HEK293 (cell line): ENCODE data around the gene THSD4.

Source experiments
- CTCF ChIA-PET: fragments of 350-600 bp; formaldehyde crosslinking; extraction: SDS; loops from one replicate; lab custom pipeline; 2021; ENCODE audit warnings: antibody characterized with exemption; lab: Yijun Ruan, JAX
- POLR2A ChIA-PET: fragments of 300-600 bp; formaldehyde crosslinking; extraction: SDS; loops from one replicate; lab custom pipeline; 2020; ENCODE audit warnings: antibody characterized with exemption, inconsistent platforms; lab: Yijun Ruan, JAX
- H3K27ac ChIP-seq: fragments of 200-500 bp; sonication (Bioruptor generic); 2 replicates; pipeline ENCODE4 v1.5.1; 2014; ENCODE audit warnings: low read depth, low read length, control low read depth, inconsistent platforms; ENCODE audit errors: extremely low read depth
- H3K36me3 ChIP-seq, 2 experiments: fragments of 200-500 bp in 1 of 2; sonication (Bioruptor generic) in 1 of 2; 1 replicate in 1 of 2; 2 replicates in 1 of 2; pipeline ENCODE4 v1.5.1; 2014 to 2017; ENCODE audit warnings: inconsistent platforms in 2 of 2, low read length in 2 of 2; ENCODE audit not compliant: control insufficient read depth in 2 of 2, insufficient read depth in 1 of 2
- H3K4me1 ChIP-seq: fragments of 200-500 bp; sonication (Bioruptor generic); 2 replicates; pipeline ENCODE4 v1.5.1; 2014; ENCODE audit warnings: mild to moderate bottlenecking, low read length, inconsistent platforms; ENCODE audit not compliant: control insufficient read depth, insufficient read depth
- H3K4me3 ChIP-seq: 2 replicates; pipeline ENCODE4 v1.5.1; 2011; ENCODE audit warnings: low read depth, mild to moderate bottlenecking, control low read depth, low read length, moderate library complexity
- H3K9me3 ChIP-seq: fragments of 200-500 bp; sonication (Bioruptor generic); 2 replicates; pipeline ENCODE4 v1.5.1; 2014; ENCODE audit warnings: low read depth, low read length, inconsistent platforms; ENCODE audit not compliant: control insufficient read depth, insufficient read depth
- KLF7 ChIP-seq: fragments of 450-650 bp; formaldehyde crosslinking; IDR thresholded peaks from 2 replicates; pipeline ENCODE4 v1.5.1; 2016; ENCODE audit warnings: missing biosample characterization, missing genetic modification characterization, borderline replicate concordance
- SETDB1 ChIP-seq: IDR thresholded peaks from one replicate; pipeline ENCODE4 v1.6.1; 2017; ENCODE audit warnings: mild to moderate bottlenecking, low read length, moderate library complexity, mixed read lengths; ENCODE audit not compliant: insufficient read length
- SP7 ChIP-seq: fragments of 450-650 bp; formaldehyde crosslinking; IDR thresholded peaks from 2 replicates; pipeline ENCODE4 v1.5.1; 2016; ENCODE audit warnings: missing biosample characterization, missing genetic modification characterization
- TSHZ1 ChIP-seq: fragments of 450-650 bp; formaldehyde crosslinking; IDR thresholded peaks from 2 replicates; pipeline ENCODE4 v1.5.1; 2016; ENCODE audit warnings: missing biosample characterization, missing genetic modification characterization, borderline replicate concordance
- ZEB2 ChIP-seq: fragments of 450-650 bp; formaldehyde crosslinking; IDR thresholded peaks from 2 replicates; pipeline ENCODE4 v1.5.1; 2016; ENCODE audit warnings: missing biosample characterization, missing genetic modification characterization
- ZFP41 ChIP-seq: fragments of 450-650 bp; formaldehyde crosslinking; IDR thresholded peaks from 2 replicates; pipeline ENCODE4 v1.5.1; 2016; ENCODE audit warnings: missing biosample characterization, missing genetic modification characterization, borderline replicate concordance
- ZIC2 ChIP-seq: fragments of 450-650 bp; formaldehyde crosslinking; IDR thresholded peaks from 2 replicates; pipeline ENCODE4 v1.5.1; 2016; ENCODE audit warnings: missing biosample characterization, missing genetic modification characterization
- ZNF248 ChIP-seq: fragments of 450-650 bp; formaldehyde crosslinking; IDR thresholded peaks from 2 replicates; pipeline ENCODE4 v1.5.1; 2017; ENCODE audit warnings: missing biosample characterization, missing genetic modification characterization
- ZNF274 ChIP-seq, 2 experiments: fragments of 200-500 bp in 1 of 2; fragments of 450-650 bp in 1 of 2; sonication (Bioruptor generic) in 1 of 2; formaldehyde crosslinking in 1 of 2; IDR thresholded peaks; 2 replicates each; pipeline versions ENCODE4 v1.5.1 to v1.6.1; 2014 to 2016; ENCODE audit warnings: borderline replicate concordance in 1 of 2, inconsistent platforms in 1 of 2, low read length in 1 of 2, missing biosample characterization in 1 of 2, missing genetic modification characterization in 1 of 2
- ZNF398 ChIP-seq: fragments of 450-650 bp; formaldehyde crosslinking; IDR thresholded peaks from 2 replicates; pipeline ENCODE4 v1.5.1; 2017; ENCODE audit warnings: missing biosample characterization, missing genetic modification characterization
- ZNF416 ChIP-seq: fragments of 450-650 bp; formaldehyde crosslinking; IDR thresholded peaks from 2 replicates; pipeline ENCODE4 v1.5.1; 2016; ENCODE audit warnings: missing biosample characterization, missing genetic modification characterization
- ZNF426 ChIP-seq: fragments of 450-650 bp; formaldehyde crosslinking; IDR thresholded peaks from 2 replicates; pipeline ENCODE4 v1.5.1; 2017; ENCODE audit warnings: missing biosample characterization, missing genetic modification characterization, mild to moderate bottlenecking, inconsistent platforms, moderate library complexity
- ZNF510 ChIP-seq: fragments of 450-650 bp; formaldehyde crosslinking; IDR thresholded peaks from 2 replicates; pipeline ENCODE4 v1.5.1; 2018; ENCODE audit warnings: mild to moderate bottlenecking, missing genetic modification characterization, missing biosample characterization; ENCODE audit not compliant: insufficient replicate concordance
- ZNF707 ChIP-seq: fragments of 450-650 bp; formaldehyde crosslinking; IDR thresholded peaks from 2 replicates; pipeline ENCODE4 v1.5.1; 2016; ENCODE audit warnings: missing biosample characterization, missing genetic modification characterization
- ZNF792 ChIP-seq: fragments of 450-650 bp; formaldehyde crosslinking; IDR thresholded peaks from 2 replicates; pipeline ENCODE4 v1.5.1; 2016; ENCODE audit warnings: missing biosample characterization, missing genetic modification characterization
- TF ChIP-seq, protein P1 (sequence below): fragments of 450-650 bp; formaldehyde crosslinking; IDR thresholded peaks from 2 replicates; pipeline ENCODE4 v1.5.1; 2016; ENCODE audit warnings: missing biosample characterization, missing genetic modification characterization
- TF ChIP-seq, protein P2 (sequence below): fragments of 450-650 bp; formaldehyde crosslinking; IDR thresholded peaks from 2 replicates; pipeline ENCODE4 v1.5.1; 2016; ENCODE audit warnings: missing biosample characterization, missing genetic modification characterization, low read depth

THSD4 gene

DNA sequence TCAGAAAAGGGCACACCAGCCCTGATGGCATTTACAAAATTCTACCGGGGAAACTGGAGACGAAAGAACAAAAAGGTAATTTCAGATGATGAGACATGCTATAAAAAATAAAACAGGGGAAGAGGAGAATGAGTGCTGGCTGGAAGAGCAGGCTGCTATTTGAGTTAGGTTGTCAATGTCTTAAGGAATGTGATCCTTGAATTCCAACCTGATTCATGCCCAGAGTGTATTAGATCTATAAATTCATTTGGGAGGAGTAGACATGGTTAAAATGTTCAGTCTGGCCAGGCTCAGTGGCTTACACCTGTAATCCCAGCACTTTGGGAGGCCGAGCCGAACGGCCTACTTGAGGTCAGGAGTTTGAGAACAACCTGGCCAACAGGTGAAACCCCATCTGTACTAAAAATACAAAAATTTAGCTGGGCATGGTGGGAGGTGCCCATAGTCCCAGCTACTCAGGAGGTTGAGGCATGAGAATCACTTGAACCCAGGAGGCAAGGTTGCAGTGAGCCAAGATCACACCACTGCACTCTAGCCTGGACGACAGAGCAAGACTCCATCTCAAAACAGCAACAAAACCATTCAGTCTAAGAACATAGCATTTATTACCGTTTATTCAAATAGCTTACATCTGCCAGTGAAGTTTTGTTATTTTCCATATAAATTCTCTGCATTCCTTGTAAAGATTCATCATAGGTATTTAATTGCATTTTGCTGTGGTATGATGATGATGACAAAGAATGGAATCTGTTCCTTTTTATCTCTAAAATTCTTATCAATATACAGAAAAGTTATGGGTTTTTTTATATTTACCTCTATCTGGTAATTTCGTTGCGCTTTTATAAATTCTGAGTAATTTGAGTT lies 568.4 kb downstream of the THSD4 start (continued):
- TF ChIP-seq TSHZ1 = no peak

DNA sequence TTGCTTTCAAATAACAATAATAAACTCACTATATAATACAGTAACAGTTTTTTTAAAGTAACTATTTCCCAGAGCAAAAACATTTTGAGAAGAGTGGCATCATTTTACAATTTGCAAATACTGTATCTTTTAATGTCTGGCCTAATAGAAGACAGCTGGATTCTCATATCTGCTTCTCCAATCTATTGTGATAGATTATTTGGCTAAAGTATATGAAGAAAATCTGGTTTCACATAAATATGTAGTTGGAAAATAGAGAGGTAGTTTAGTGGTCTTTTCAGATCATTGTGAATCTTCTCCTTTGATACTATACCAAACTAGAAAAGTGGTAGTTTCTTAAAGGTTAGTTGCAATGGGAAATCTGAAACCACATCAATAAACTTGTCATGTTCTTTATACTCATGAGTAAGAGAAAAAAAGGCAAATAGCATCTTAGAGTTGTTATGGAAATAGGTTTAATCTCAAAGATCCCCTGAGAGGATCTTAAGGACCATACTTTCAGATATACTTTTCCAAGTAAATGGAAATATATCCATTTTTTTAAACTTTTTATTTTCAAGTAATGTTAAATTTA lies 570.2 kb downstream of the THSD4 start:
- POLR2A ChIA-PET = no interaction called here
- Histone ChIP-seq H3K27ac (no peak overlapping the region), H3K4me3 (no peak overlapping the region)
- TF ChIP-seq ZNF398 (tag by site-specific recombination) = no peak
- no peak for TF ChIP-seq ZNF707 (tag by site-specific recombination)
- TF ChIP-seq ZNF248 (tag by site-specific recombination) = no peak
- no peak for TF ChIP-seq ZEB2 (tag by site-specific recombination)
- TF ChIP-seq, protein P1, sequence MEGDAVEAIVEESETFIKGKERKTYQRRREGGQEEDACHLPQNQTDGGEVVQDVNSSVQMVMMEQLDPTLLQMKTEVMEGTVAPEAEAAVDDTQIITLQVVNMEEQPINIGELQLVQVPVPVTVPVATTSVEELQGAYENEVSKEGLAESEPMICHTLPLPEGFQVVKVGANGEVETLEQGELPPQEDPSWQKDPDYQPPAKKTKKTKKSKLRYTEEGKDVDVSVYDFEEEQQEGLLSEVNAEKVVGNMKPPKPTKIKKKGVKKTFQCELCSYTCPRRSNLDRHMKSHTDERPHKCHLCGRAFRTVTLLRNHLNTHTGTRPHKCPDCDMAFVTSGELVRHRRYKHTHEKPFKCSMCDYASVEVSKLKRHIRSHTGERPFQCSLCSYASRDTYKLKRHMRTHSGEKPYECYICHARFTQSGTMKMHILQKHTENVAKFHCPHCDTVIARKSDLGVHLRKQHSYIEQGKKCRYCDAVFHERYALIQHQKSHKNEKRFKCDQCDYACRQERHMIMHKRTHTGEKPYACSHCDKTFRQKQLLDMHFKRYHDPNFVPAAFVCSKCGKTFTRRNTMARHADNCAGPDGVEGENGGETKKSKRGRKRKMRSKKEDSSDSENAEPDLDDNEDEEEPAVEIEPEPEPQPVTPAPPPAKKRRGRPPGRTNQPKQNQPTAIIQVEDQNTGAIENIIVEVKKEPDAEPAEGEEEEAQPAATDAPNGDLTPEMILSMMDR = no peak
- TF ChIP-seq SETDB1 = no peak
- TF ChIP-seq ZNF274 (IDR thresholded peaks at IDR 0.05; ENCODE audit: low read length) = no peak
- TF ChIP-seq ZNF274 (tag by site-specific recombination; IDR thresholded peaks at IDR 0.05; ENCODE audit: borderline replicate concordance) = no peak
- no peak for TF ChIP-seq ZIC2 (tag by site-specific recombination)
- TF ChIP-seq, protein P2, sequence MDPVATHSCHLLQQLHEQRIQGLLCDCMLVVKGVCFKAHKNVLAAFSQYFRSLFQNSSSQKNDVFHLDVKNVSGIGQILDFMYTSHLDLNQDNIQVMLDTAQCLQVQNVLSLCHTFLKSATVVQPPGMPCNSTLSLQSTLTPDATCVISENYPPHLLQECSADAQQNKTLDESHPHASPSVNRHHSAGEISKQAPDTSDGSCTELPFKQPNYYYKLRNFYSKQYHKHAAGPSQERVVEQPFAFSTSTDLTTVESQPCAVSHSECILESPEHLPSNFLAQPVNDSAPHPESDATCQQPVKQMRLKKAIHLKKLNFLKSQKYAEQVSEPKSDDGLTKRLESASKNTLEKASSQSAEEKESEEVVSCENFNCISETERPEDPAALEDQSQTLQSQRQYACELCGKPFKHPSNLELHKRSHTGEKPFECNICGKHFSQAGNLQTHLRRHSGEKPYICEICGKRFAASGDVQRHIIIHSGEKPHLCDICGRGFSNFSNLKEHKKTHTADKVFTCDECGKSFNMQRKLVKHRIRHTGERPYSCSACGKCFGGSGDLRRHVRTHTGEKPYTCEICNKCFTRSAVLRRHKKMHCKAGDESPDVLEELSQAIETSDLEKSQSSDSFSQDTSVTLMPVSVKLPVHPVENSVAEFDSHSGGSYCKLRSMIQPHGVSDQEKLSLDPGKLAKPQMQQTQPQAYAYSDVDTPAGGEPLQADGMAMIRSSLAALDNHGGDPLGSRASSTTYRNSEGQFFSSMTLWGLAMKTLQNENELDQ = no peak
- TF ChIP-seq ZNF510 (tag by site-specific recombination) = no peak
- no peak for TF ChIP-seq ZFP41 (tag by site-specific recombination)
- no peak for TF ChIP-seq ZNF416 (tag by site-specific recombination)
- no peak for TF ChIP-seq ZNF426 (tag by site-specific recombination)
- no peak for TF ChIP-seq KLF7 (tag by site-specific recombination)
- TF ChIP-seq ZNF792 (tag by site-specific recombination) = no peak
- no peak for TF ChIP-seq SP7
- TF ChIP-seq, all 188 proteins: peak for 0
- CTCF ChIA-PET = interaction anchor here (1.8 kb wide), 1 partner anchor 44 kb away, joined by 3 read pairs; no protein-coding TSS in a partner anchor
- H3K4me1 ChIP-seq = no peaks in the 10 kb centered on the region; the same call in 1 of the 2 replicates
- no peaks in the 10 kb centered on the region for H3K36me3 ChIP-seq
- H3K9me3 ChIP-seq = no peaks in the 10 kb centered on the region
